Cortex of kidney (tissue), 1 donor: ENCODE measurements around the gene VAV1.
"Not testable (repeated sequence)": the region's sequence is repeated elsewhere in the genome, so short reads cannot be mapped to it uniquely, and the experiment has no call there.

Source experiments
- DNase-seq: peaks from one replicate; lab custom pipeline; 2025; lab: John Stamatoyannopoulos, UW

Gene VAV1

DNA sequence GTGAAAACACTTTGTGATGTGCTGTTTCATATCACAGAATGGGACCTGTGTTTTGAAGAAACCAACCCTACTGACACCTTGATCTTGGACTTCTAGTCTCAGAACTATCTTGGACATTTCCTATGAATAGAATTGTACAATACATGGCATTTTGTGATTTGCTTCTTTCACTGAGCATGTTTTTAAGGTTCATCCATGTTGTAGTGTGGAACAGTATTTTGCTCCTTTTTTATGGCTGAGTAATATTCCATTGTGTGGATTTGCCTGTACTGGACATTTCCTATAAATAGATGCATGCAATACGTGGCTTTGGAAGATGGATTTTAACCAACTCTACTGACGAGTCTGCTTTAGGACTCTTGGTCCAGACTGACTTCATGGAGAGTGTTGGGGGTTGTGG is 46.8 kb downstream of the VAV1 start:
- no peak for DNase-seq

DNA sequence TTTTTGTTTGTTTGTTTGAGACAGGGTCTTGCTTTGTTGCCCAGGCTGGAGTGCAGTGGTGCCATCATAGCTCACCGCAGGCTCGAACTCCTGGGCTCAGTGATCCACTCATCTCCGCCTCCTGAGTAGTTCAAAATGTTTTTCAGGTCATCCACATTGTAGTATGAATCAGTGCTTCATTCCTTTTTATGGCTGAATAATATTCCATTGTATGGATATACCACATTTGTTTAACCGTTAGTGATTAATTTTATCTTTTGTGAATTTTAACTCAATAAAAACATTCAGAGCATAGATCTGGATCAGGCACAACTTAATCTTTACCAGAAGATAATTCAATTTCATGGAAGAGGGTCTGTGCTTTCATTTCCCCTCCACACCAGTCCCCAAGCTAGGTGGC is 47.7 kb downstream of the VAV1 start:
- DNase-seq, result no peak

DNA sequence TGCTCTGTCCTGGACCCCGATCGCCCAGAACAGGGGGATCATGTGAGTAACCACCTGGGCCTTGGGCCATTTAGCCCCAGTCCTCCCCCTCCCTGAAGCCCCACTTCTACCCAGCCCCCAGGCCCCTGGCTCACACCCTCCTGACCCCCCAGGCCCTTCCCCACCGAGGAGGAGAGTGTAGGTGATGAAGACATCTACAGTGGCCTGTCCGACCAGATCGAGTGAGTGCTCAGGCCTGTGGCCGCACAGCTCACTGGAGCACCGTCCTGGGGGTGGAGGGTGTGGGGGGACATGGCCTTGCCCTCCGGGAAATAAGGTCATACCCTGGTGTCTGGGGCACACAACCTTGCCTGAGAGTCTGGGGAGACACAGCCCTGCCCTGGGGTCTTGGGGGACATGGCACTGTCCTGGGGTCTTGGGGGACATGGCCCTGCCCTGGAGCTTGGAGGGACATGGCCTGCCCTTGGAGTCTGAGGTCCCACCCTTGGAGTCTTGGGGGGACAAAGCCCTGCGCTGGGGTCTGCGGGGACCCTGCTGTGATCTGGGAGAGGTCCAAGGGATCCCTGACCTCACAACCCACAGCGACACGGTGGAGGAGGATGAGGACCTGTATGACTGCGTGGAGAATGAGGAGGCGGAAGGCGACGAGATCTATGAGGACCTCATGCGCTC is 49.3 kb downstream of the VAV1 start:
- DNase-seq, result no peak

DNA sequence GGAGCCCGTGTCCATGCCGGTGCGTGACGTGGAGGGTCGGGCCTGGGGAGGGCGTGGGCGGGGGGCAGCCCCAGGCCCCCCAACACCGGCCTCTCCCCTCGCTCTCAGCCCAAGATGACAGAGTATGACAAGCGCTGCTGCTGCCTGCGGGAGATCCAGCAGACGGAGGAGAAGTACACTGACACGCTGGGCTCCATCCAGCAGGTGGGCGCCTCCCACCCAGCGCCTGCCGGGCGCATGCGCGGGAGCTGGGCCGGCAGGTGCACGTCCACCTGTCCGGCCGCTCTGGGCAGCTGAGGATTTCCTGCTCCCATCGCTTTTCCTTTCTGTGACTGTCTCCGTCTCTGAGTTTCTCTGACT is 49.8 kb downstream of the VAV1 start:
- DNase-seq, result no peak

DNA sequence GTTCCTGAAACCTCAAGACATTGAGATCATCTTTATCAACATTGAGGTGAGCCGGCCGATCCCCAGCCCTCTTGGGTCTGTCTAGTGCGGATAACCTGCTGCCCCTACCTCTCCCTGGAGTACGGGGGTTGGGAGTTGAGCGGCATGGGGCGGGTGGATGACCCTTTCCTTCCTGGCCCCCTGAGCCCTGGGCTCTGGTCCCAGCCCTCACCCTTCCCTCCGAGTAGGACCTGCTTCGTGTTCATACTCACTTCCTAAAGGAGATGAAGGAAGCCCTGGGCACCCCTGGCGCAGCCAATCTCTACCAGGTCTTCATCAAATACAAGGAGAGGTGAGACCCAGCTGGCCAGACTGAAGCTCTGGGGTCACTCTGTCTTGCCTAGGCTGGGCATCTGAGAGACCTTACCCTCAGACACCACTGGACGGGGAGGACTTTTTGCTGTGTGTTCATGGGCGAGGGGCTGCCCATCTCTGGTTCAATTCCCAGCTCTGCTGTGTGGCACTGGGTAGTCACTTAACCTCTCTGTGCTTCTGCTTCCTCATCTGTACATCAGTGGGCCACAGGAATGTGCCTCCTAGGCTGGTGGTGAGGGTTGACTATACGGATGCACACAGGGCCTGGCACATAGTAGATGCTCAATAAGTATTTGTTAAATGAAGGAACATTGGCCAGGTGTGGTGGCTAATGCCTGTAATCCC is 52.7 kb downstream of the VAV1 start:
- no peak for DNase-seq

DNA sequence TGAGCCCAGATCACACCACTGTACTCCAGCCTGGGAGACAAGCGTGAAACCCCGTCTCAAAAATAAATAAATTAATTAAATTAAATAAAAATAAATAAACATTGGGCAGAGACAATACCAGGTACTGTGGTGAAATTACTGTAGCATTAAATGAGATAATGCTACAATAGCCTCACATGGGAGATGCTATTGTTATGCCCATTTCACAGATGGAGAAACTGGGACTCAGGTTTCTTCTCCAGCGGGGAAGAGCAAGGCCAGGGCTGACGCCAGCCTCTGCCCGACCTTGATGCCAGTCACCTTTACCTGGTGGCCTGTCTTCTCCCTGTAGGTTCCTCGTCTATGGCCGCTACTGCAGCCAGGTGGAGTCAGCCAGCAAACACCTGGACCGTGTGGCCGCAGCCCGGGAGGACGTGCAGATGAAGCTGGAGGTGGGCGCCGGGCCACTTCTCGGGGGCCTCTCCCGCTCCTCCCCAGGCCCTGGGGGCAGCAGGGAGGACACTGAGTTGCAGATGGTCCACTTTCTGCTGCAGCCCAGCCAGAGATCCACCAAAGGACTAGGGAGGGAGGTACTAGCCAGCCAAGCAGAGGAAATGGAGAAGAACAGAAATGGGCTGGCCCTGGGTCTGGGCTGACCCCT is 53.9 kb downstream of the VAV1 start:
- no peak for DNase-seq

DNA sequence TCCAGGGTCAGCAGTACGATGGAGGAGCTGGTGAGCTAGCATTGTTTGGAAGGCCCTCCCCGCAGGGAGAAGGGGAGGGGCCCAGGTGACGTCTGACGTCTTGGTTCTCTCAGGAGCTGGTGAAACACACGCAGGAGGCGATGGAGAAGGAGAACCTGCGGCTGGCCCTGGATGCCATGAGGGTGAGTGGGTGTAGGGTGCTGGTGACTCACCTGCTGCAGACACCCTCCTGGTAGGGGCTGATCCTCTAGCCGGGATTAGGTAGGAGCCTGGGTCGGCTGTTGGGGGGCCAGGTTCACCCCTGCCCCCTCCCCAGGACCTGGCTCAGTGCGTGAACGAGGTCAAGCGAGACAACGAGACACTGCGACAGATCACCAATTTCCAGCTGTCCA is 55.8 kb downstream of the VAV1 start:
- no peak for DNase-seq

DNA sequence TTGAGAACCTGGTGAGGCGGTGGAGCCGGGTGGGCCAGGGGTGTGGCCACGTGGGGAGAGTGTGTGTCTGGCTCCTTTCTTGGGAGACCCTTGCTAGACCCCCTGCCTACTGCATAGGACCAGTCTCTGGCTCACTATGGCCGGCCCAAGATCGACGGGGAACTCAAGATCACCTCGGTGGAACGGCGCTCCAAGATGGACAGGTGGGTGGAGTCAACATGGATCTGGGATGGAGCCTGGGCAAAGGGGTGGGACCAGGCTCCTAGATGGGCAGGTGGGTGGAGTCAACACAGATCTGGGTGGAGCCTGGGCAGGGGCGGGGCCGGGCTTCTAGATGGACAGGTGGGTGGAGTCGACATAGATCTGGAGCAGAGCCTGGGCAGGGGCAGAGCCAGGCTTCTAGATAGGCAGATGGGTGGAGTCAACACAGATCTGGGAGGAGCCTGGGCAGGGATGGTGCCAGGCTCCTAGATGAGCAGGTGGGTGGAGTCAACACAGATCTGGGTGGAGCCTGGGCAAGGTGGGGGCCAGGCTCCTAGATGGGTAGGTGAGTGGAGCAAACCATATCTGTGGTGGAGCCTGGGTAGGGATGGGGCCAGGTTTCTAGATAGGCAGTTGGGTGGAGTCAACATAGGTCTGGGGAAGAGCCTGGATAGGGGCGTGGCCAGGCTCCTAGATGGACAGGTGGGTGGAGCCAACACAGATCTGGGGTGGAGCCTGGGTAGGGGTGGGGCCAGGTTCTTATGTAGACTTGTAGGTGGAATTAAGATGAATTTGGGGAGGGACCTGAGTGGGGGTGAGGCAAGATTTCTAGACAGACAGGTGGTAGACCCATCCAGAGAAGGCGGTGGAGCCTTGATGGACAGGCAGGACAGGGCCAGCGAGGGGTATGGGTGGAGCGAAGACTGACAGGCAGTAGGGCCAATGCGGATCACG is 56.5 kb downstream of the VAV1 start:
- no peak for DNase-seq

DNA sequence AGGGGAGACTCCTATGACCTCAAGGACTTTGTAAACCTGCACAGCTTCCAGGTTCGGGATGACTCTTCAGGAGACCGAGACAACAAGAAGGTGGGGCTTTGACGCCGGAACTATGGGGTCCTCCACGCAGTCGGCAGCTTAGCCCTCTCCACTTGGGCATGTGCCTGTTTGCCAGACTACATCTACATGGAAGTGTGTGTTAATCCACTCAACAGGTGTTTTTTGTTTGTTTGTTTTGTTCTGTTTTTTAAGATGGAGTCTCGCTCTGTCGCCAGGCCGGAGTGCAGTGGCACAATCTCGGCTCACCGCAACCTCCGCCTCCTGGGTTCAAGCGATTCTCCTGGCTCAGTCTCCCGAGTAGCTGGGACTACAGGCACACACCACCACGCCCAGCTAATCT is 57.3 kb downstream of the VAV1 start:
- DNase-seq, result not testable (repeated sequence)

DNA sequence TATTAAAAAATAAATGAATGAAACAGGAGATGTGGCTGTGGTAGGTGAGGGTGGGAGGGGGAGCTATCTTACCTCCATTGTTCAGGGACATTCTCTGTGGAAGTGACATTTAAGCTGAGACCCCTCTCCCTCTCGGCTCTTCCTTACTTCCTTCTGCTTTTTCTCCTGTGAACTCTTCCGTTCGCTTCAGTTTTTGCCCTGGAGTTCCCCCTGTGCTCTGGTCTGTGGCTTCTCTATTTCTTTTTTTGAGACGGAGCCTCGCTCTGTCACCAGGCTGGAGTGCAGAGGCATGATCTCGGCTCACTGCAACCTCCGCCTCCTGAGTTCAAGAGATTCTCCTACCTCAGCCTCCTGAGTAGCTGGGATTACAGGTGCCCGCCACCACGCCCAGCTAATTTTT is 58.6 kb downstream of the VAV1 start:
- not testable (repeated sequence) for DNase-seq

DNA sequence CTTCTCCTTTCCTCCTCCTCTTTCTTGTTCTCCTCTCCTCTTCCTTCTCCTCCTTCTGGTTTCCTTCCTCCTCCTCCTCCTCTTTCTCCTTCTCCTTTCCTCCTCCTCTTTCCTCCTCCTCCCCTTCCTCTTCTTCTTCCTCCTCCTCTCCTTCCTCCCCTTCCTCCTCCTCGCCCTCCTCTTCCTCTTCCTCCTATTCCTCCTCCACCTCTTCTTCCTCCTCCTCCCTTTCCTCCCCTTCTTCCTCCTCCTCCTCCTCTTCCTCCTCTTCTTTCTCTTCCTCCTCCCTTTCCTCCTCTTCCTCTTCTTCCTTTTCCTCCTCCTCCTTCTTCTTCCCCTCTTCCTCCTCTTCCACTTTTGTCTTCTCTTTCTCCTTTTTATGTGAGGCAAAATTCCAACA is 59.9 kb downstream of the VAV1 start:
- DNase-seq, result no peak

DNA sequence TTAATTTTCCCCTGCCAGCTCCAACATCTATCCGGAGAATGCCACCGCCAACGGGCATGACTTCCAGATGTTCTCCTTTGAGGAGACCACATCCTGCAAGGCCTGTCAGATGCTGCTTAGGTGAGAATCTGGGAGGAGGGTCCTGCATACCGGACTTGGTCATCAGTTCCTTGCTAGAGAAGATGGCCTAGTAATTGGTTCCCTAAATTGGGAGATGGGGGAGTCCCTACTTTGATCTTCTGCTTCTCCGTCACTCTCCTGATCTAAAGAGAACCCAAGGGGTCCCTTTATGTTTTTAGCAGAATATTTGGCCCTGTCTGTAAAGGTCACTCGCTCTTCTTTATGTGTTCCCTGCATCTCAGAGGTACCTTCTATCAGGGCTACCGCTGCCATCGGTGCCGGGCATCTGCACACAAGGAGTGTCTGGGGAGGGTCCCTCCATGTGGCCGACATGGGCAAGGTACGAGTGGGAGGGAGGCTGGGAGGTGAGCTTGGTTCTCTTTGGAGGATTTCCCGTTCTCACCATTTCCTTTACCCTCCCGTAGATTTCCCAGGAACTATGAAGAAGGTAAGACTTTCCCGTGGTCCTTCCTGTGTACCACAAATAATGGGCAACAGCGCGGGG is 60.8 kb downstream of the VAV1 start:
- no peak for DNase-seq

DNA sequence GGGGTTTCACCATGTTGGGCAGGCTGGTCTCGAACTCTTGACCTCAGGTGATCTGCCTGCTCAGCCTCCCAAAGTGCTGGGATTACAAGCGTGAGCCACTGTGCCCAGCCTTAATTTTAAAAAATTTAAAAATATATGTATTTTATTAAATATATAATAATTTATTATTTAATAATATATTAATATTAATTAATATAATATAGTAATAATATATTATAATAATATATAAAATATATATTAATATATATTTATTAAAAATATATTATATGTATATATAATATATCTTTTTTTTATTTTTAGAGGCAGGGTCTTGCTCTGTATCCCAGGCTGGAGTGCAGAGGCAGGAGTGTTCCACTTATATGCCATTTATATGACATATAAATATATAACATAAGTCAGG is 61.9 kb downstream of the VAV1 start:
- no peak for DNase-seq

DNA sequence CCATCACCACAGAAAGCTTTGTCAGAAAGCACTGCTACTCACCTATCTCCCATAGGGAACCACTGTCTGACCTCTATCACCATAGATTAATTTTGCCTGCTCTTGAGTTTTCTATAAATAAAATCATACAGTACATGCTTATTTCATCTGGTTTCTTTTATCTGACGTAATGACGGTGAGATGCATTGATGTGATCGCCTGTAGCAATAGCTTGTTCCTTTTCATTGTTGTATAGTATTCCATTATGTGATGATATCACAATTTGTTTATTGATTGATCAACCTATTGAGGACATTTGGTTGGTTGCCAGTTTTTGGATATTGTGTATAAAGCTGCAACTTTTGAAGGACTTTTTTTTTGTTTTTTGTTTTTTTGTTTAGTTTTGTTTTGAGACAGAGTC is 63.0 kb downstream of the VAV1 start:
- no peak for DNase-seq

DNA sequence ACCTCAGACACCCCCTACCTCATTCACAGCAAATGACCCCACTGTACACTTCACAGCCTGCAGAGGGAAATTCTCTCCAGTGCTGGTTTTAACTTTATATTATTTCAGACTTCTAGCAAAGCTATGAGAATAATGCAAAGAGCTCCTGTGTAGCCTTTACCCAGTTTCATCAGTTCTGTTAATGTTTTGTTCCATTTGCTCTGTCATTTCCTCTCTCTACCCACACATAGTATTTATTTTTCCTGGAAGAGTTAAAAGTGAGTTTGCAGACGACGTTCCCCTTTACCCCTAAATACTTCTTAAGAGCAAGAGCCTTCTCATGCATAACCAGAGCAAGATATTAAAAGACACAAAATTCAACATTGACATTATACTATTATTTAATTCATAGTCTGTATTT is 65.0 kb downstream of the VAV1 start:
- DNase-seq, result no peak

DNA sequence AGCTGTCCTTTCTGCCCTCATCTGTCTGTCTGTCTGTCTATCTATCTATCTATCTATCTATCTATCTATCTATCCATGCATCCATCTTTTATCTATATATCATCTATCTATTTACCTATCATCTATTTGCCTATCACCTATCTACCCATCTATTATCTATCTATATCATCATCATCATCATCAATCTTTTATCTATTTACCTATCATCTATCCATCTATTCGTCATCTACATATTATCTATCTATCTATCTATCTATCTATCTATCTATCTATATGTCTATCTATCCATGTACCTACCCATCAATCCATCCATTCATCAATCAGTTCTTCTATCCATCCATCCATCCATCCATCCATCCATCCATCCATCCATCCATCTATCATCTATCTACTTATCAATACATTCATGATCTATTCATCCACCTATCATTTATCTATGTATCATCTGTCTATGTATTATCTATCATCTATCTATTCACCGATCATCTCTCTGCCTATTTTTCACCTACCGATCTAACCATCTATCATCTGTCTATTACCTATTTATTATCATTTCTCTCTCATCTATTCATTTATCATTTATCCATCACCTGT is 65.7 kb downstream of the VAV1 start:
- DNase-seq, result no peak

DNA sequence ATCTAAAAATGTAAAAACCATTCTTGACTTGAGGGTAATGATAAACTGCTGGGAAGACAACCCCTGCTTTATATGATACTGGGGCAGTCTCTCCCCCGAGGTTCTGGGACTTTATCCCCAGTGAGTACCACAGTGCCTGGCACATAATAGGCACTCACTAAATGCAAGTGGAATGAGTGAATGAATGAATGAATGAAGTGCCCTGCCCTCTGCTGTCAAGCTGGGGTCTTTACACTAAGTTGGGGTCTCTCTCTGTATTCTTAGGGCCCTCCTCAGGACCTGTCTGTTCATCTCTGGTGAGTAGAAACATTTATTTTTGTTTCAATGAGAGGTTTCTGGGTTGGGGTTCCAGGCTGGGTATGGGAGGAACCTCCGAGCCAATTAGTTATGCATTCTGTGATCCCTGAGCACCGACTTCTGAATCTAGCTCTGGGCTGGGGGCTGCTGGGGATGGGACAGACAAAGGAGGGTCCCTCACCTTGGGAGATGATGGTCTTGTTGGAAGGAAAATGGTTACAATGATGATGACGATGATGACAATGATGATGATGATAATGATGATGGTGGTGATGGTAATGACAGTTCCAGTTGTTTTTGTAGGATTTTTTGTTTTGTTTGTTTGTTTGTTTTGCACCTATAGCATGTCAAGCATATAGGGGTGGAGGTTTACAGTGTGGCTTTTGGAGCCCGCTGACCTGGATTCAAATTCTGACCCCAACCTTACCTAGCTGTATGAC is 70.5 kb downstream of the VAV1 start:
- no peak for DNase-seq

DNA sequence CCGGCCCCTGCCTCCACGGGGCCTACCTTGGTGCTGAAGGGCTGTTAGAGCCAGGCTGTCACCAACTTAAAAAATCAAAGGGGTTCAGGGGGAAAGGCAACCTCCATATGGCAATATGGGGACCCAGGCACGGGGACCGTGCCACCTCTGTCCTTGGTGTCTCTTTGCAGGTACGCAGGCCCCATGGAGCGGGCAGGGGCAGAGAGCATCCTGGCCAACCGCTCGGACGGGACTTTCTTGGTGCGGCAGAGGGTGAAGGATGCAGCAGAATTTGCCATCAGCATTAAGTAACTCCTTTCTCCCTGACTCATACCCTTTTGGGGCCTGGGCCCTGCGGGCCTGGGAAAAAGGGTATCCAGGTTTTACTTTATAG is 75.3 kb downstream of the VAV1 start:
- no peak for DNase-seq

DNA sequence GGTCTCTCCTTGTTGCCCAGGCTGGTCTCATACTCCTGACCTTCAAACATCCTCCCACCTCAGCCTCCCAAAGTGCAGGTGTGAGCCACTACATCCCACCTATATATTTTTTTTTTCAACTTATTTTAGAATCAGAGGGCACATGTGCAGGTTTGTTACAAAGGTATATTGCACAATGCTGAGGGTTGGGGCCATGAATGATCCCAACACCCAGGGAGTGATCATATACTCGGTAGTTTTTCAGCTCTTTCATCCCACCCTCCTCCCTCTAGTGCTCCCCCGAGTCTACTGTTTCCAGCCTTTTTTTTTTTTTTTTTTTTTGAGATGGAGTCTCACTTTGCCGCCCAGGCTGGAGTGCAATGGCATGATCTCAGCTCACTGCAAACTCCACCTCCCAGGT is 76.5 kb downstream of the VAV1 start:
- no peak for DNase-seq

DNA sequence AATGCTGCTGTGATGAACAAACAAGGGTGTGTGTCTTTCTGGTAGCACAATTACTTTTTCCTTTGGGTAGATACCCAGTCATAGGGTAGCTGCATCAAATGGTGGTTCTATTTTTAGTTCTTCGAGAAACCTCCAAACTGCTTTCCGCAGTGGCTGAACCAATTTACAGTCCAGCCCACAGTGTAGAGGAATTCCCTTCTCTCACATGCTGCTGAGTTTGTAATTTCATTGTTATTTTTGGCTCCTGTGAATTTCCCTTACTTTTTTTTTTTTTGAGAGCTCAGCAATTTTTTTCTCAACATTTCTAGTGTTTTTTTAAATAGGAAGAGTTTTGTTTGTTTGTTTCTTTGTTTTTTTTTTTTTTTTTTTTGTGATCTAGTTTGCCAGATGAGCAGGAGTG is 77.4 kb downstream of the VAV1 start:
- no peak for DNase-seq

DNA sequence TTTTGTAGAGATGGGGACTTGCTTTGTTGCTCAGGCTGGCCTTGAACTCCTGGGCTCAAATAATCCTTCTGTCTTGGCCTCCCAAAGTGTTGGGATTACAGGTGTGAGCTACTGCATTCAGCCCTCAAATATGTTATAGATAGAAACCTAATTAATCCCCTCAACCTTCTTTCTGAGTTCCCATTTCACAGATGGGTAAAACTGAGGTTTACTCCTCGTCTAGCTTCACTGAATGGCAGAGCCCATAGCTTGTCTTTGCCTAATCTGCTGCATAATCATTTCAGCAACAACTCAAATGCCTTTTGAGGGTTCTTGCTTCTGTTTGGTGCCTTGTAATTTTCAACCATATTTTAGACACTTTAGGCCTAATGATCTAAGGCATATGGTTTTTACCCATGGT is 78.9 kb downstream of the VAV1 start:
- DNase-seq, result no peak
